Aorta (tissue), 5 donors: ENCODE measurements around the gene MATN3. TPM values are rescaled to one million over a fixed set of nuclear protein-coding genes. Genes with fewer than 3 reads are reported as not detected.
"Not testable (repeated sequence)": the region's sequence is repeated elsewhere in the genome, so short reads cannot be mapped to it uniquely, and the experiment has no call there.

ENCODE experiments used
- ATAC-seq: fragments of 200-7000 bp; cut with Tn5 transposase; one replicate; pipeline ENCODE4 v1.9.1; 2022; ENCODE audit warnings: moderate library complexity; ENCODE audit not compliant: low FRiP score
- DNase-seq, 2 donors: peaks; one replicate each; pipeline ENCODE4 v3.0.0-alpha.2; 2020
- H3K27ac ChIP-seq, 2 donors: one replicate each; pipeline ENCODE4 v1.5.1; 2013; ENCODE audit warnings: low read length in 2 of 2, mild to moderate bottlenecking in 2 of 2, moderate library complexity in 2 of 2, control low read depth in 1 of 2, inconsistent platforms in 1 of 2, low read depth in 1 of 2
- H3K27me3 ChIP-seq, 2 donors: one replicate each; pipeline ENCODE4 v1.6.1; 2013; ENCODE audit warnings: control low read depth in 1 of 2, low read length in 1 of 2, mild to moderate bottlenecking in 1 of 2, moderate library complexity in 1 of 2; ENCODE audit not compliant: insufficient read depth in 2 of 2, control insufficient read depth in 1 of 2
- H3K36me3 ChIP-seq, 2 donors: one replicate each; pipeline ENCODE4 v1.6.1; 2013; ENCODE audit warnings: control low read depth in 1 of 2, low read length in 1 of 2, mild to moderate bottlenecking in 1 of 2; ENCODE audit not compliant: insufficient read depth in 2 of 2, control insufficient read depth in 1 of 2
- H3K4me1 ChIP-seq, 2 donors: one replicate each; pipeline ENCODE4 v1.6.1; 2013; ENCODE audit warnings: low read length in 2 of 2, control low read depth in 1 of 2, mild to moderate bottlenecking in 1 of 2, moderate library complexity in 1 of 2; ENCODE audit not compliant: insufficient read depth in 2 of 2, control insufficient read depth in 1 of 2
- H3K4me3 ChIP-seq, 2 donors: one replicate each; pipeline ENCODE4 v1.5.1; 2013; ENCODE audit warnings: low read length in 2 of 2, control low read depth in 1 of 2, mild to moderate bottlenecking in 1 of 2
- H3K9me3 ChIP-seq: one replicate; pipeline ENCODE4 v1.6.1; 2013; ENCODE audit warnings: mild to moderate bottlenecking, low read length; ENCODE audit not compliant: control insufficient read depth
- WGBS, 2 donors: extraction: QIAGEN DNeasy Blood & Tissue Kit; methylation state at CpG; one replicate each; pipeline ENCODE4 v1.1.7; 2013; 5-methylcytosine and 5-hydroxymethylcytosine counted together
- intact Hi-C, 2 donors: fragments of 100-400 bp; cut with DNase I; formaldehyde crosslinking; loops; one replicate each; pipeline versions ENCODE4 v1.14.2 to v1.15.0; 2022
- polyA plus RNA-seq, 2 donors: library from polyadenylated mRNA; stranded (reverse); fragments of 200-250 nt; gene quantifications; one replicate each; pipeline ENCODE4 v1.2.3, GENCODE V29; 2013
- total RNA-seq, 2 donors: library from RNA; stranded (reverse); fragmentation: NEBNext Ultra II Directional; extraction: Animal tissue kit (Norgen Biotek cat#: 25700); gene quantifications; one replicate each; pipeline ENCODE4 v1.2.1, GENCODE V29; 2021
- donor health status: healthy with polysubstance abuse.
- donor health status: Bipolar disorder and iron deficiency.
- donor health status: DM: no; HTN: no; CAD: no.
- donor health status: DM: no; HTN: no; CAD: no.
- donor health status: DM: yes; HTN: yes; CAD: no.

Gene MATN3
- total and polyA plus RNA-seq, 4 donors = 0.13 to 1.9 (median 1.7) TPM

GRCh38 chr2:20052229-20052851 is 39.9 kb upstream of the MATN3 start:
- DNase-seq (no peak), ATAC-seq (no peak)
- no peaks in the 10 kb centered on the region for H3K36me3 ChIP-seq
- H3K4me3 ChIP-seq = peak overlapping the region; percentile 54 to 80
- H3K27ac ChIP-seq = peak overlapping the region in 1 of 2 donors; percentile 98
- peaks cover 0 to 1% of the 10 kb centered on the region in 2 donors for H3K4me1 ChIP-seq
- no peaks in the 10 kb centered on the region for H3K9me3 ChIP-seq
- intact Hi-C loops = no loop called here
- H3K27me3 ChIP-seq = no peaks in the 10 kb centered on the region
- WGBS, 2 donors = 1% methylated on average over 10 of the region's 10 CpGs

DNA sequence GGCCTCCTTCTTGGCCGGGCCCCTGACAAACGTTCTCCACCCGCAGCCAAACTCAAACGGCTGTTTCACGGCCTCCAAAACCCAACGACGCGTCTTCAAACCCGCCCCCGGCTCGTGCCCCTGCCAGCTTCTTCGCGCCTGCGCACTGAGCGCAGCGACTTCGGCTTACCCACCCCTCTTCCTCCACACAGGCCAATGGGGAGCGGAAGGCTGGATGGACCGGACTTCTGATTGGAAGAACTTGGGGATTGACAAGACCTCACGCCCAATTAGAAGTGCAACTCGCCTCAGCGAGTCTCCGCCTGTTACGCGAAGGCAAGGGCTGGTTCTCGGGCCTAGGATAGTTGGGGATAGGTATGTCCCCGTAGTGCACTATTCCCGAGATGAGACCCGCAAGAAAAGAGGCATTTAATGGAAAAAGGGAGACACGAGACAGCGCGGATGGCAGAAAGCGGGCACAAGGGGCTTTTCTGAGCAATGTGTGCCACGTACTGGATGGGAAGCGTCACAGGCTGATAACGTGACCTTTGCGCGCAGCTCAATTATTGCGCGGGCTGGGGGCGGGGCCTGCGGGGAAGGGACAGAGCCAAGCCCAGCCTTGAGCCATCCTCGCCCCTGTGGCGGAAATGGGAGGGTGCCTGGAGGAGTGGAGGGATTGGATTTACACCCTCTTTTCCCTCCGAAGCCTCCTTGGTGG is 39.2 kb upstream of the MATN3 start, which contains the start of gene LAPTM4A:
Gene LAPTM4A, minus strand, starts transcription at position 97 of the 697 bp plus-strand sequence. CDS start 108 bp downstream, outside the sequence.
- no peaks in the 10 kb centered on the region for H3K27me3 ChIP-seq
- no peaks in the 10 kb centered on the region for H3K36me3 ChIP-seq
- H3K9me3 ChIP-seq = no peaks in the 10 kb centered on the region
- peak; percentile 98 for ATAC-seq
- intact Hi-C loops = no loop called here
- peak; percentile 99 for DNase-seq
- peak within 1 kb of the TSS; percentile 80 to 98 for H3K27ac ChIP-seq
- peaks cover 0 to 1% of the 10 kb centered on the region in 2 donors for H3K4me1 ChIP-seq
- H3K4me3 ChIP-seq = peak within 1 kb of the TSS; percentile 87 to 92
- WGBS, 2 donors = 0 to 1% methylated on average over 45 of the region's 45 CpGs

DNA sequence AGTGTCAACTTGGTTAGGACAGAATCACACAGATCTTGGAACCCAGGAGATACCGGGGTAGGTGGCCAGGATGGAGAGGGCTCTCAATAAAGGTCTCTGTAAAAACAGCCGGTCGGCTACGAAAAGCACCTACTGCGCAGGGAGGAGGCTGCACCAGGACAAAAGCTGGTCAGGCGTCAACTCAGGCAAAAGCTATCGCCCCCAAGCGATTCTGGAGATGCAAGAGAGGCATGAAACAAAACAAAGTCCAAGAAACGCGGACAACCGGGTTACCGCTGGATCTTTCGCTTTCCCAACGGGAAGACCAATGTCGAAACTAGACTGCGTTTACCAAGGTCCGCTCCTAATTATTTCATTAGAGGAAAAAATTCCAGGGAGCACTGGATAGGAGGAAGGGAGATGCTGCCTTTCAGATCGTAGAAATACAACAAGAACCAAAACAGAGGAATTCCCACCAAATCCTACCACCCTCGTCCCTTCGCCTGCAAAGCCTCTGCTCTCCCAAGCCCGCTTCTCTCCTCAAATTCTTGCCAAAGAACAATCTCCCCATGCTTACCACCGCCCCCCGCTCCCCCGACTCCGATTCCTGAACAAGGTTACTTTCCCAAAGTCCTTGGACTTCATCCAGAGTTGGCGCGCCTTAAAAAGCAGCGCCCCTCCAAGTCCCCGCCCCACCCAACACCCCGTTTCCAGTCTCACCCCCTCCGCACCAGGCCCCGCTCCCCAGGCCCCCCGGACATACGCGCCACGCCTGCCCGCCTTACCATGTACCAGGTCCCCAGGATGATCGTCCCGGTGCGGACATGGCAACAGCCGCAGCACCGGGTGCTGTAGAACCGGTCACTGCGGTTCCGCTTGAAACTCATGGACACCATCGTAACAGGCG is 38.4 kb upstream of the MATN3 start:
- Histone ChIP-seq H3K36me3 (no peaks in the 10 kb centered on the region), H3K4me1 (peaks cover 0 to 1% of the 10 kb centered on the region in 2 donors), H3K27me3 (no peaks in the 10 kb centered on the region), H3K4me3 (peak overlapping the region; percentile 87 to 92), H3K27ac (peak overlapping the region; percentile 80 to 87), H3K9me3 (no peaks in the 10 kb centered on the region)
- ATAC-seq = peak; percentile 56
- intact Hi-C loops = no loop called here
- 0 to 1% methylated on average over 47 of the region's 47 CpGs for WGBS, 2 donors
- no peak for DNase-seq

DNA sequence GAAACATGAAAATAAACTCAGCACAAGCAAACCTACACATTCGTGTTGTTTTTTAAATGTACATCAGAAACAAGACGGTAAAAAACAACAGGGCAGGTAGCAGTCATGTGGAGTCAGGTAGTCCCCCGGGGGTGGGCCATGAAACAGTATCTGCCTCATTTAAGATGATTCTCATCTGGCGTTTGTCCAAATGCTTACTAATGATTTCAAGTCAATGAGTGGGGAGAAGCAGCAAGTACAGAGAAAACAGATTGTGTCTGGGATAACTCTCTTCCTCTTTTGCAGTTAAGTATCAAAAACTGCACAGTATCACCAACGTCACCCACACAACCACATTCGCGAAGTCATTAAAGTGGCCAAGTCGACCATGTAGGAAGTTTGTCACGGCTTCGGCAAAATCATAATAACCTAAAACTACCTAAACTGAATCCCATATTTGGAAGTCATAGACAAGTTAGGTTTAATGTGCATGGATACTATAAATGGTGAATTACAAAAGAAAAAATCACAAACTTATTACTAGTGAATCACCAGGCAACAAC is 37.7 kb upstream of the MATN3 start:
- H3K36me3 ChIP-seq = no peaks in the 10 kb centered on the region
- ATAC-seq (no peak), DNase-seq (no peak)
- H3K4me1 ChIP-seq = peaks cover 0 to 2% of the 10 kb centered on the region in 2 donors
- 0% methylated on average over 10 of the region's 10 CpGs for whole genome bisulfite sequencing, 2 donors
- peak overlapping the region; percentile 87 to 92 for H3K4me3 ChIP-seq
- no peaks in the 10 kb centered on the region for H3K9me3 ChIP-seq
- no peaks in the 10 kb centered on the region for H3K27me3 ChIP-seq
- H3K27ac ChIP-seq = peak overlapping the region in 1 of 2 donors; percentile 87
- intact Hi-C loops = no loop called here

- intact Hi-C loops = no loop called here
- peaks cover 3% of the 10 kb centered on the region in 2 donors for H3K4me1 ChIP-seq
- ATAC-seq = no peak
Observed at GRCh38 chr2:20049637-20050036, 37.2 kb upstream of the MATN3 start.

DNA sequence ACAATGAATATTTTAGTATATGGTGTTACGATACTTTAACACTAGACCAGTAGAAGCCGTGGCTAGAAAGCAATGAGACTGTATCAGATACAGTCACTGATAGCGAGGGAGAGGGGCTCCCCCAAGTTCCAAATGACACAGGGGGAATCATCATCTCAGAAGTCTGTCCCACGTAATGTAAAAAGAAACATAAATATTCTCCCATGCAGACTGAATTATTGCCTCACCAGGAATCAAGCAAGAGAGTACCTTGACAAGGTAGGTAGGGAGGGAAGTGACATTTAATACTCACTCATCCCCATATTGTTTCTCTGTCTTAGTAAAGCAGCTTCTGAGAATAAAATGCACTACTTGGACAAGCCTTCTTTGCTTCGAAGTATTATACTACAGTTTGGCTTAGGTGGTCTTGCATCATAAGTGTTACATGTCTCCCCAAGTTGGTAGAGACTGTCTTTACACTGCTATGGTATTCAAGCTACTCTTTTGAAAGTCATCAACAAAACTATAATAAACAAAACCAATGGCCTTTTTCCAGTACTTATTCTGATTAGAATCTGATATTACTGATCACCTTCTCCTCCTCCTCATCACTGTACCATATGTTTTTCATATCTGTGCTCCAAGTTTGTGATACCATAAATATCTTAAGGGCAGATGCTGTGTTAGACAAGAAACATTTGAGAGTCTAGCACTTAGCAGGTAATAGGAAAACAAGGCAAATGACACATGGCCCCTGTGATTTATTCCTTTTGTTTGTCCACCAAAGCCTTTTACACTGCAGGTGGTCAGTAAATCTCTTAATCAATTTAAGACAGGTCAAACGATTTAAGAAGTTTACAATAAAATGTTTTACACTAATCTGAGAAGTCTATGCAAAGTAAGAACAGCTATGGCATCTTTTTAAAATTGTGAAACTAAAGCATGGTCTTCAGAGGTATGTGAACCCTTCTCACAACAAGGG is 36.3 kb upstream of the MATN3 start:
- no peaks in the 10 kb centered on the region for H3K27me3 ChIP-seq
- no peak overlapping the region for H3K27ac ChIP-seq
- 15% methylated on average over 6 of the region's 6 CpGs for WGBS, 2 donors
- peaks cover 3 to 9% of the 10 kb centered on the region in 2 donors for H3K4me1 ChIP-seq
- ATAC-seq = no peak
- H3K4me3 ChIP-seq = peak overlapping the region; percentile 87 to 92
- H3K36me3 ChIP-seq = no peaks in the 10 kb centered on the region
- H3K9me3 ChIP-seq = no peaks in the 10 kb centered on the region
- intact Hi-C loops = no loop called here
- DNase-seq = no peak

More at GRCh38 chr2:20049637-20050036, 37.2 kb upstream of the MATN3 start:
- no peak for DNase-seq
- no peaks in the 10 kb centered on the region for H3K27me3 ChIP-seq
- H3K36me3 ChIP-seq = no peaks in the 10 kb centered on the region
- peak overlapping the region; percentile 87 to 92 for H3K4me3 ChIP-seq
- no peak overlapping the region for H3K27ac ChIP-seq
- WGBS, 2 donors = 1% methylated on average over 4 of the region's 4 CpGs
- no peaks in the 10 kb centered on the region for H3K9me3 ChIP-seq

DNA sequence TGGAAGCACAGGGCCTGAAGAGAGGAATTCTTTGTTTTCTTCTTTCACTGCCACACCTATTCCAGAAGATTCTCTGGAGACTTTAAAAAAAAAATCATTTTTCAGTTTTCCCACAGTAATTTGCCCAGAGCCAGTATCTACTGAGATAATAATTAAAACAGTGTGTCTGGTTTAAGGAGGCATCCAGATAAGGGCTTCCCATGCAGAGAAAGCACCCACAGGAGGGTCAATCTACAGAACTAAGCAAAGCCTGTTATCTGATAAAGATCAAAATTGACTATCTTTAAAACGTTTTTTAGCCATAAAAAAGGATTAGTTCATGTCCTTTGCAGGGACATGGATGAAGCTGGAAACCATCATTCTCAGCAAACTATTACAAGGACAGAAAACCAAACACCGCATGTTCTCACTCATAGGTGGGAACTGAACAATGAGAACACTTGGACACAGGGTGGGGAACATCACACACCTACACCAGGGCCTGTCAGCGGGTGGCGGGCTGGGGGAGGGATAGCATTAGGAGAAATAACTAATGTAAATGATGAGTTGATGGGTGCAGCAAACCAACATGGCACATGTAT is 33.3 kb upstream of the MATN3 start:
- H3K36me3 ChIP-seq, DNase-seq, intact Hi-C loops, H3K4me3 ChIP-seq, H3K9me3 ChIP-seq, ATAC-seq, H3K27ac ChIP-seq, H3K27me3 ChIP-seq: not testable (repeated sequence)
- H3K4me1 ChIP-seq = peaks cover 3 to 12% of the 10 kb centered on the region in 2 donors
- 70 to 73% methylated on average over 4 of the region's 4 CpGs for WGBS, 2 donors
